Adrenal gland (tissue), 12 donors: ENCODE data around the gene GRWD1. TPM values are rescaled to one million over a fixed set of nuclear protein-coding genes. Genes with fewer than 3 reads are reported as not detected.

Experiments
- DNase-seq, 7 donors: peaks; one replicate each; pipeline ENCODE4 v3.0.0-alpha.2; 2019 to 2020
- H3K27ac ChIP-seq, 5 donors: fragments of 200-600 bp; sonication (generic) in 4 of 5; 1 replicate in 3 of 5; 2 replicates in 2 of 5; pipeline versions ENCODE4 v1.5.1 to v1.8.0; 2016 to 2020; ENCODE audit warnings: mild to moderate bottlenecking in 1 of 5
- H3K27me3 ChIP-seq: fragments of 200-600 bp; 2 replicates; pipeline ENCODE4 v1.8.0; 2021
- H3K36me3 ChIP-seq, 2 donors: fragments of 200-600 bp; replicated peaks in 1 of 2; 1 replicate in 1 of 2; 2 replicates in 1 of 2; pipeline versions ENCODE4 v1.5.1 to v1.8.0; 2018 to 2022
- H3K4me1 ChIP-seq, 2 donors: fragments of 200-600 bp; replicated peaks in 1 of 2; 1 replicate in 1 of 2; 2 replicates in 1 of 2; pipeline versions ENCODE4 v1.5.1 to v1.8.0; 2018 to 2021
- H3K4me3 ChIP-seq, 4 donors: fragments of 200-600 bp; sonication (generic) in 3 of 4; one replicate each; pipeline ENCODE4 v1.5.1; 2016 to 2018
- H3K9me3 ChIP-seq, 3 donors: fragments of 200-600 bp; sonication (generic) in 1 of 3; replicated peaks in 1 of 3; 1 replicate in 2 of 3; 2 replicates in 1 of 3; pipeline versions ENCODE4 v1.5.1 to v1.8.0; 2016 to 2021
- POLR2A ChIP-seq, 2 donors: fragments of 450-650 bp; IDR thresholded peaks; one replicate each; pipeline ENCODE4 v1.6.1; 2017; ENCODE audit warnings: antibody characterized with exemption in 2 of 2, mild to moderate bottlenecking in 2 of 2, moderate library complexity in 1 of 2
- WGBS, 4 donors: extraction: QIAGEN DNeasy Blood & Tissue Kit in 2 of 4; methylation state at CpG; one replicate each; pipeline versions ENCODE4 v1.1.5 to v1.1.7; 2013 to 2017; 5-methylcytosine and 5-hydroxymethylcytosine counted together
- intact Hi-C, 2 donors: fragments of 100-400 bp; cut with DNase I; formaldehyde crosslinking; loops; one replicate each; pipeline versions ENCODE4 v1.14.1 to v1.15.0; 2022 to 2023
- polyA plus RNA-seq, 3 donors: library from polyadenylated mRNA; stranded (reverse); fragments of 200-250 nt in 2 of 3; fragments of 350-450 nt in 1 of 3; fragmentation: Illumina TruSeq in 1 of 3; extraction: RNeasy Lipid Tissue Mini Kit (QIAGEN cat#74804) in 1 of 3; gene quantifications; one replicate each; pipeline ENCODE4 v1.2.3, GENCODE V29; 2013 to 2014
- total RNA-seq, 9 donors: library from RNA; depleted of rRNA in 4 of 9; stranded (reverse); fragments of >200 nt in 4 of 9; fragments of 120-200 nt in 1 of 9; fragmentation: NEBNext Ultra II Directional in 1 of 9; extraction: Animal tissue kit (Norgen Biotek cat#: 25700) in 1 of 9; gene quantifications; one replicate each; pipeline versions ENCODE4 v1.1.0 to v1.2.4, GENCODE V29; 2013 to 2023
- TF ChIP-seq, protein P1 (sequence below), 6 experiments: fragments of 450-650 bp in 4 of 6; fragments of 200-600 bp in 2 of 6; sonication (generic) in 1 of 6; IDR thresholded peaks; 1 replicate in 5 of 6; 2 replicates in 1 of 6; pipeline versions ENCODE4 v1.5.1 to v1.8.0; 2016 to 2021; ENCODE audit warnings: antibody characterized with exemption in 6 of 6, mild to moderate bottlenecking in 2 of 6, moderate library complexity in 1 of 6
- donor health status: healthy with polysubstance abuse.
- donor health status: Bipolar disorder and iron deficiency.
- donor health status: DM: yes; HTN: yes; CAD: no.
- donor health status: DM: no; HTN: no; CAD: no.
- donor health status: DM: no; HTN: no; CAD: no.
- donor health status: DM: yes; HTN: yes; CAD: no.

The GRWD1 gene
- total and polyA plus RNA-seq, 12 donors: 6.6 to 48.4 (median 24.0) TPM

DNA sequence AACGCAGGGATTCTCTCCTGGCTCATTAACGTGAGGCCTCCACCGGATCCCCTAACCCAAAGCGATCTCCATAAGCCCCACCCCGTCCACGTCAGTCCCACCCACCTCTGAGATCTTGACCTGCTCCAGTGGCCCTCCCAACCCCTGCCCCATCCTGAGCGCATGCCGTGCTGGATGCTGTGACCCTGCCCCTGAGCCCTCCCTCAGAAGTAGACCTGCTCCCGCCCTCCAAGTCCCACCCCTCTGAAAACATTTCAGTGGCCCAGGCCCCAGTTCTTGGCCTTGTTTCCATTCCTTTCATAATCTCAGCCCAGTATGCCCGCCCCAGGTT is 46.0 kb downstream of the GRWD1 start:
- intact Hi-C loops: no loop called here
- WGBS, 4 donors: 33 to 47% (median 39%) methylated on average over 9 to 10 of the region's 10 CpGs
- peak in 1 of 7 donors; percentile 48 for DNase-seq
- Histone ChIP-seq H3K27ac (no peak overlapping the region), H3K4me3 (no peak overlapping the region), H3K36me3 (no peaks in the 10 kb centered on the region), H3K4me1 (peaks cover 16 to 24% of the 10 kb centered on the region in 2 donors), H3K9me3 (no peaks in the 10 kb centered on the region), H3K27me3 (no peaks in the 10 kb centered on the region)
- TF ChIP-seq, protein P1, sequence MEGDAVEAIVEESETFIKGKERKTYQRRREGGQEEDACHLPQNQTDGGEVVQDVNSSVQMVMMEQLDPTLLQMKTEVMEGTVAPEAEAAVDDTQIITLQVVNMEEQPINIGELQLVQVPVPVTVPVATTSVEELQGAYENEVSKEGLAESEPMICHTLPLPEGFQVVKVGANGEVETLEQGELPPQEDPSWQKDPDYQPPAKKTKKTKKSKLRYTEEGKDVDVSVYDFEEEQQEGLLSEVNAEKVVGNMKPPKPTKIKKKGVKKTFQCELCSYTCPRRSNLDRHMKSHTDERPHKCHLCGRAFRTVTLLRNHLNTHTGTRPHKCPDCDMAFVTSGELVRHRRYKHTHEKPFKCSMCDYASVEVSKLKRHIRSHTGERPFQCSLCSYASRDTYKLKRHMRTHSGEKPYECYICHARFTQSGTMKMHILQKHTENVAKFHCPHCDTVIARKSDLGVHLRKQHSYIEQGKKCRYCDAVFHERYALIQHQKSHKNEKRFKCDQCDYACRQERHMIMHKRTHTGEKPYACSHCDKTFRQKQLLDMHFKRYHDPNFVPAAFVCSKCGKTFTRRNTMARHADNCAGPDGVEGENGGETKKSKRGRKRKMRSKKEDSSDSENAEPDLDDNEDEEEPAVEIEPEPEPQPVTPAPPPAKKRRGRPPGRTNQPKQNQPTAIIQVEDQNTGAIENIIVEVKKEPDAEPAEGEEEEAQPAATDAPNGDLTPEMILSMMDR (IDR thresholded peaks at IDR 0.05): no peak
- no peak for TF ChIP-seq POLR2A (IDR thresholded peaks at IDR 0.05)

DNA sequence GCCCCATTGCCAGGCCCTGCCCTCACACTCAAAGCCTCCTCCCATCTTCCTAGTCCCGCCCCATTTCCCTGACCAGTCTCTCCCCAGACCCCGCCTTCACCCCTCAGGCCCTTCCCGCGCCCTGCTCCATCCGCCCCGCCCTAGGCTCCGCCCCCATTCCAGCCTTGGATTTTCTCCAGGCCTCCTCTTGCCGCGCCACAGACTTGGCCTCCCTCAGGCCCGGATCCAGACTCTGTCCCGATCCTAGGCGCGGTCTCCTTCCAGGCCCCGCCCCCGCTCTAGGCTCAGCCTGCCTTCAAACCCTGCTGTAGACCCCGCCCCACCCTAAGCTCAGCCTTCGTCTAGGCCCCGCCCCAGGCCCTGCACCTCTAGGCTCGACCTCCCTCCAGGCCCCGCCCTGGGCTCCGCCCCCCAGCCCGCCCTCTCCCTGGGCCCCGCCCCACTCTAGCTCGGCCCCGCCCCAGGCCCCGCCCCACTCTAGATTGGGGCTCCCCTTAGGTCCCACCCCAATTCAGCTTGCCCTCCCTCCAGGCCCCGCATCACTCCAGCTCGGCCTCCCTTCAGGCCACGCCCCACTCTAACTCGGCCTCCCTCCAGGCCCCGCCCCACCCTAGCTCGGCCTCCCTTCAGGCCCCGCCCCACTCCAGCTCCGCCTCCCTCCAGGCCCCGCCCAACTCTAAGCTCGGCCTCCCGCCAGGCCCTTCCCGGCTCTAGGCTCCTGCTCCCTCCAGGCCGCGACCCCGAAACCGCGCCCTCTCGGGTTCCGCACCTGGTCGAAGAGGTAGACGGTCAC is 47.3 kb downstream of the GRWD1 start:
- Histone ChIP-seq H3K36me3 (no peaks in the 10 kb centered on the region), H3K4me1 (peaks cover 14 to 17% of the 10 kb centered on the region in 2 donors), H3K27ac (peak overlapping the region; percentile 36 to 89 (median 46)), H3K4me3 (peak overlapping the region in 2 of 4 donors; percentile 40 to 64), H3K27me3 (no peaks in the 10 kb centered on the region), H3K9me3 (no peaks in the 10 kb centered on the region)
- TF ChIP-seq, protein P1 (IDR thresholded peaks at IDR 0.05): no peak
- peak in 1 of 2 donors; percentile 56 for TF ChIP-seq POLR2A (IDR thresholded peaks at IDR 0.05)
- intact Hi-C loops: no loop called here
- 1 to 5% (median 2%) methylated on average over 15 to 47 of the region's 47 CpGs for WGBS, 4 donors
- DNase-seq: peak; percentile 98 to 99 (median 99)

DNA sequence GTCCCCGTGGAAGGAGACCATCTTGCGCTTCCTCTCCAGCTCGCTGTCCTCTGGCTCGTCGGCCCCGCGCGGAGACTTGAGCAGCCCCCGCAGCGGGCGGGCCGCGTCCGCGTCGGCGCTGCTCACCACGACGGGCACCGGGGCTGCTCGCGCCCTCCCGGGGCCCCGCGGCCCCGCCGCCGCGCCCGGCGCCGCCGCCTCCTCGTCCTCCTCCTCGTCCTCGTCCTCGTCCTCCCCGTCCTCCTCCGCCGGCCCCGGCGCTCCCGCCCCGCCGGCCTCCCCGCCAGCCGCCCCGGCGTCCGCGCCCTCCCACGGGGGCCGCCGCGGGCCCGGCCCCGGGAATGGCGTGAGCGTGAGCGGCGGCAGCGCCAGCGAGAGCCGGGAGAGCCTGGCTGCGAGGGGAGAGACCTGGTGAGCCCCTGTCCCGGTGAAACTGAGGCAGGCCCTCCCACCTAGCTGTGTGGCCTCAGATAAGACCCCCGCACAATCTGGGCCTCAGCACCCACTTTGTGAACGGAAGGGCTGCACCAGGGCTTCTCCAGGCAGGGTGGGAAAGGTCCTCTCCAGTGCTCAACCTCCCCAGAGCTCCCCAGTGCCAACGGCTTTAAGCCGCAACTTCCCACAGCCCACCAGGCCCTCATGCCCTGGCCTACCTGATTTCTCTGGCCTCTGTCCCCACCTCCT is 48.1 kb downstream of the GRWD1 start:
- no peaks in the 10 kb centered on the region for H3K27me3 ChIP-seq

DNA sequence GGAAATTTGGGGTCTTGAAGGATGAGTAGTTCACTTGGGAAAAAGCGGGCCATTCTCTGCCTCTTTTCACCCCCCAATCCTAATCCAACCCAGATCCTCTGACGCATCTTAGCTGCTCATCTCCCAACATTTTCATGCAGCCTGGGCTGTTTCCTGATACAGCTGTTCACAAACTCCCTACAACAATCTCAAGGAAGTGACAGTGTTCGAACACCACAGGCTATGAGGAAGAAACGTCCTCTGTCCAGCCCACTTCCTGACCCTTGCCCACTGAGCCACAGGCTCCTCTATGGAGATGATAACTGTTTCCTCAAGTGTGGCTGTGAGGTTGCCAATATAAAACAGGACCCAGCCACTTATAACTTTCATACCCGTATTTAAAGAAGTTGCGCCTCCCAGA is 49.6 kb downstream of the GRWD1 start:
- 52 to 79% (median 72%) methylated on average over 5 to 6 of the region's 6 CpGs for WGBS, 4 donors
- DNase-seq: peak in 1 of 7 donors; percentile 50
- no peaks in the 10 kb centered on the region for H3K36me3 ChIP-seq
- H3K4me3 ChIP-seq: no peak overlapping the region
- TF ChIP-seq POLR2A (IDR thresholded peaks at IDR 0.05): no peak
- TF ChIP-seq, protein P1 (IDR thresholded peaks at IDR 0.05): no peak
- peaks cover 14 to 15% of the 10 kb centered on the region in 2 donors for H3K4me1 ChIP-seq
- H3K9me3 ChIP-seq: no peaks in the 10 kb centered on the region
- intact Hi-C loops: no loop called here
- H3K27me3 ChIP-seq: no peaks in the 10 kb centered on the region
- H3K27ac ChIP-seq: peak overlapping the region in 2 of 5 donors; percentile 51 to 67

More for the DNA sequence above, 48.1 kb downstream of the GRWD1 start:
- 4 to 40% (median 18%) methylated on average over 5 to 70 of the region's 70 CpGs for WGBS, 4 donors
- TF ChIP-seq, protein P1 (IDR thresholded peaks at IDR 0.05): no peak
- peak in 1 of 2 donors; percentile 62 for TF ChIP-seq POLR2A (IDR thresholded peaks at IDR 0.05)
- intact Hi-C loops: no loop called here
- Histone ChIP-seq H3K36me3 (no peaks in the 10 kb centered on the region), H3K4me1 (peaks cover 14 to 15% of the 10 kb centered on the region in 2 donors), H3K27ac (peak overlapping the region in 3 of 5 donors; percentile 36 to 89 (median 44)), H3K4me3 (peak overlapping the region in 2 of 4 donors; percentile 40 to 64), H3K9me3 (no peaks in the 10 kb centered on the region)
- peak in 1 of 7 donors; percentile 48 for DNase-seq
